ENCODE data around the gene PALM.

DNA sequence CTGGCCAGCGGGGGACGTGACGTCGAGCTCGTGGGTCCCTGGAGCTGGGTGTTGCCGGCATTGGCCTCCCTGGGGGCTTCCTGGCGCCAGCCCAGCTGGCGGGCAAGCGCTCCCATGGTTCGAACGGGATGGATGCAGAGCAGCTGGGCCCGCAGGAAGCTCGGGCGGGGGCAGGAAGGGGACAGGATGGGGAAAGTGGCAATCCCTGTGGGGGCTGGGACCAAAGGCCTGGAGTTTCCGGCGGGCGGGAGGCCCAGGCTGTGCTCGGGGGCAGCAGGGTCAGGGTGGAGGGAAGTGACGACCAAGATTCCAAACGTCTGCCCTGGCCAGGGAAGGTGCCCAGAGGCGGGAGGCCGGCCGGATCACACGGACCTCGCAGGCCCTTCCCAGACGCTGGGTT lies 19.3 kb downstream of the PALM start:
- TF ChIP-seq, protein P1, sequence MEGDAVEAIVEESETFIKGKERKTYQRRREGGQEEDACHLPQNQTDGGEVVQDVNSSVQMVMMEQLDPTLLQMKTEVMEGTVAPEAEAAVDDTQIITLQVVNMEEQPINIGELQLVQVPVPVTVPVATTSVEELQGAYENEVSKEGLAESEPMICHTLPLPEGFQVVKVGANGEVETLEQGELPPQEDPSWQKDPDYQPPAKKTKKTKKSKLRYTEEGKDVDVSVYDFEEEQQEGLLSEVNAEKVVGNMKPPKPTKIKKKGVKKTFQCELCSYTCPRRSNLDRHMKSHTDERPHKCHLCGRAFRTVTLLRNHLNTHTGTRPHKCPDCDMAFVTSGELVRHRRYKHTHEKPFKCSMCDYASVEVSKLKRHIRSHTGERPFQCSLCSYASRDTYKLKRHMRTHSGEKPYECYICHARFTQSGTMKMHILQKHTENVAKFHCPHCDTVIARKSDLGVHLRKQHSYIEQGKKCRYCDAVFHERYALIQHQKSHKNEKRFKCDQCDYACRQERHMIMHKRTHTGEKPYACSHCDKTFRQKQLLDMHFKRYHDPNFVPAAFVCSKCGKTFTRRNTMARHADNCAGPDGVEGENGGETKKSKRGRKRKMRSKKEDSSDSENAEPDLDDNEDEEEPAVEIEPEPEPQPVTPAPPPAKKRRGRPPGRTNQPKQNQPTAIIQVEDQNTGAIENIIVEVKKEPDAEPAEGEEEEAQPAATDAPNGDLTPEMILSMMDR (IDR thresholded peaks at IDR 0.05): no peak
- no peak for TF ChIP-seq POLR2A (IDR thresholded peaks at IDR 0.05)
- TF ChIP-seq POLR2AphosphoS5 (IDR thresholded peaks at IDR 0.05): peak; percentile 56
- TF ChIP-seq EP300 (IDR thresholded peaks at IDR 0.05): no peak
